A549 (cell line): Measurements from ENCODE around the gene GOSR2. TPM values are rescaled to one million over a fixed set of nuclear protein-coding genes. Genes with fewer than 3 reads are reported as not detected.
"Not testable (repeated sequence)": the region's sequence is repeated elsewhere in the genome, so short reads cannot be mapped to it uniquely, and the experiment has no call there.

Source experiments
- ATAC-seq, 2 experiments: fragments of 200-7000 bp in 1 of 2; fragments of >200 bp in 1 of 2; cut with Nextera tagmentation in 1 of 2; cut with Tn5 transposase in 1 of 2; 3 replicates each; pipeline versions ENCODE4 v1.8.0 to v1.9.1; 2018 to 2020; ENCODE audit warnings: mild to moderate bottlenecking in 1 of 2, moderate library complexity in 1 of 2
- CTCF ChIA-PET: fragments of 300-600 bp; sonication (Branson Sonifier 250); formaldehyde crosslinking; extraction: SDS; loops from one replicate; lab custom pipeline; 2021; ENCODE audit warnings: antibody characterized with exemption, inconsistent platforms; lab: Yijun Ruan, JAX
- POLR2A ChIA-PET: fragments of 350-600 bp; formaldehyde crosslinking; extraction: SDS; loops from one replicate; lab custom pipeline; 2021; ENCODE audit warnings: antibody characterized with exemption, inconsistent platforms; lab: Yijun Ruan, JAX
- DNase-seq, 2 experiments: peaks; one replicate each; pipeline versions ENCODE4 v3.0.0 to v3.0.0-alpha.2; 2011 to 2016; ENCODE audit warnings: low read depth in 1 of 2, low spot score in 1 of 2
- FAIRE-seq: peaks from 2 replicates; lab custom pipeline; 2011; peaks lifted over from hg19 to GRCh38; lab: Jason Lieb, UNC
- H3K27ac ChIP-seq, 2 experiments: fragments of >200 bp; sonication (Bioruptor Twin); formaldehyde crosslinking; 3 replicates each; pipeline ENCODE4 v1.5.1; 2016 to 2017
- H3K4me1 ChIP-seq: fragments of >200 bp; sonication (Bioruptor Twin); formaldehyde crosslinking; 3 replicates; pipeline ENCODE4 v1.6.1; 2016
- H3K4me2 ChIP-seq: fragments of >200 bp; sonication (Bioruptor Twin); formaldehyde crosslinking; 3 replicates; pipeline ENCODE4 v1.6.1; 2016
- H3K4me3 ChIP-seq: fragments of >200 bp; sonication (Bioruptor Twin); formaldehyde crosslinking; 3 replicates; pipeline ENCODE4 v1.5.1; 2016
- H3K9me3 ChIP-seq: fragments of >200 bp; sonication (Bioruptor Twin); formaldehyde crosslinking; 3 replicates; pipeline ENCODE4 v1.6.1; 2016
- ATOH8 ChIP-seq: fragments of 250-450 bp; sonication (Bioruptor Pico); IDR thresholded peaks from 2 replicates; pipeline ENCODE4 v1.5.0; 2020; ENCODE audit warnings: low read depth, mild to moderate bottlenecking, moderate library complexity
- CBX2 ChIP-seq: fragments of 200-600 bp; sonication (generic); IDR thresholded peaks from 2 replicates; pipeline ENCODE4 v1.6.1; 2016; ENCODE audit warnings: low read depth, mild to moderate bottlenecking, borderline replicate concordance
- CBX8 ChIP-seq: fragments of 200-600 bp; sonication (generic); IDR thresholded peaks from 2 replicates; pipeline ENCODE4 v1.6.1; 2016
- CHD2 ChIP-seq: fragments of 150-350 bp; IDR thresholded peaks from 2 replicates; pipeline ENCODE4 v1.6.1; 2014; ENCODE audit warnings: low read length; ENCODE audit not compliant: partially characterized antibody
- EHF ChIP-seq: fragments of 250-450 bp; sonication (Bioruptor Pico); IDR thresholded peaks from 2 replicates; pipeline ENCODE4 v1.5.0; 2020; ENCODE audit warnings: mild to moderate bottlenecking
- ELK1 ChIP-seq: fragments of 150-350 bp; IDR thresholded peaks from 2 replicates; pipeline ENCODE4 v1.6.1; 2014; ENCODE audit warnings: low read depth, mild to moderate bottlenecking, low read length
- ESRRA ChIP-seq: fragments of 150-350 bp; IDR thresholded peaks from 2 replicates; pipeline ENCODE4 v1.6.1; 2014; ENCODE audit warnings: mild to moderate bottlenecking, low read length, borderline replicate concordance
- FOSB ChIP-seq: fragments of 250-450 bp; sonication (Bioruptor Pico); IDR thresholded peaks from 2 replicates; pipeline ENCODE4 v1.5.0; 2020; ENCODE audit warnings: mild to moderate bottlenecking, moderate library complexity
- HMGXB4 ChIP-seq: fragments of 250-450 bp; sonication (Bioruptor Pico); IDR thresholded peaks from 2 replicates; pipeline ENCODE4 v1.5.0; 2021; ENCODE audit warnings: mild to moderate bottlenecking, moderate library complexity, borderline replicate concordance
- HOXA7 ChIP-seq: fragments of 250-450 bp; sonication (Bioruptor Pico); IDR thresholded peaks from 2 replicates; pipeline ENCODE4 v1.5.0; 2020; ENCODE audit warnings: mild to moderate bottlenecking, moderate library complexity
- JUN ChIP-seq, 2 experiments: fragments of >200 bp; sonication (Bioruptor Twin); formaldehyde crosslinking; IDR thresholded peaks; 2 replicates in 1 of 2; 3 replicates in 1 of 2; pipeline ENCODE4 v1.6.1; 2016 to 2017
- MAFK ChIP-seq: fragments of 450-650 bp; IDR thresholded peaks from 2 replicates; pipeline ENCODE4 v1.6.1; 2014; ENCODE audit not compliant: partially characterized antibody
- NPAS2 ChIP-seq: fragments of 250-450 bp; sonication (Bioruptor Pico); IDR thresholded peaks from 2 replicates; pipeline ENCODE4 v1.8.0; 2022; ENCODE audit warnings: mild to moderate bottlenecking, moderate library complexity, borderline replicate concordance
- NR3C1 ChIP-seq: fragments of >200 bp; sonication (Bioruptor Twin); formaldehyde crosslinking; IDR thresholded peaks from 3 replicates; pipeline ENCODE4 v1.6.1; 2017
- PBX3 ChIP-seq: IDR thresholded peaks from 2 replicates; pipeline ENCODE4 v1.6.1; 2012
- RAD21 ChIP-seq, 2 experiments: fragments of >200 bp in 1 of 2; sonication (Bioruptor Twin) in 1 of 2; formaldehyde crosslinking in 1 of 2; IDR thresholded peaks in 1 of 2; conservative IDR thresholded peaks in 1 of 2; 2 replicates in 1 of 2; 3 replicates in 1 of 2; pipeline ENCODE4 v1.6.1; 2012 to 2018; ENCODE audit warnings: inconsistent platforms in 1 of 2
- RCOR1 ChIP-seq: fragments of 150-350 bp; IDR thresholded peaks from 2 replicates; pipeline ENCODE4 v1.6.1; 2014; ENCODE audit warnings: antibody characterized with exemption, low read length, low read depth
- SREBF2 ChIP-seq: fragments of 450-650 bp; IDR thresholded peaks from 2 replicates; pipeline ENCODE4 v1.6.1; 2014; ENCODE audit warnings: mild to moderate bottlenecking, moderate library complexity
- USF2 ChIP-seq: fragments of 450-650 bp; IDR thresholded peaks from 2 replicates; pipeline ENCODE4 v1.6.1; 2014; ENCODE audit warnings: antibody characterized with exemption
- ZC3H11A ChIP-seq: fragments of 450-650 bp; IDR thresholded peaks from 2 replicates; pipeline ENCODE4 v1.6.1; 2014; ENCODE audit warnings: antibody characterized with exemption, mild to moderate bottlenecking
- ZSCAN20 ChIP-seq: fragments of 250-450 bp; sonication (Bioruptor Pico); IDR thresholded peaks from 2 replicates; pipeline ENCODE4 v1.8.0; 2022; ENCODE audit warnings: mild to moderate bottlenecking, moderate library complexity
- WGBS: methylation state at CpG from one replicate; pipeline ENCODE4 v1.1.6; 2017; ENCODE audit errors: missing lambda C conversion rate; 5-methylcytosine and 5-hydroxymethylcytosine counted together
- polyA plus RNA-seq, 4 experiments: library from polyadenylated mRNA; depleted of rRNA in 3 of 4; stranded (reverse); fragments of >200 nt; fragmentation: RNase III in 1 of 4; extraction: RNeasy Plus Mini Kit Qiagen cat#74134 plus additional on column Dnase treatment in 1 of 4; gene quantifications; 2 replicates in 3 of 4; 3 replicates in 1 of 4; pipeline ENCODE4 v1.2.3, GENCODE V29; 2011 to 2017

The GOSR2 gene
- polyA plus RNA-seq, 2 of the 4 experiments (the other 2 are of a cell fraction) = 36.9 to 68.3 TPM

GRCh38 chr17:46984341-46984740 lies 61.4 kb downstream of the GOSR2 start (continued):
- TF ChIP-seq ZC3H11A = no peak

GRCh38 chr17:46984892-46985291 lies 61.9 kb downstream of the GOSR2 start:
- DNase-seq = no peak
- H3K4me1 ChIP-seq = no peaks in the 10 kb centered on the region
- TF ChIP-seq HOXA7 (CRISPR knock-in tag) = no peak
- no peak for TF ChIP-seq RCOR1
- no peak for TF ChIP-seq JUN (IDR thresholded peaks at IDR 0.05)
- no peak for TF ChIP-seq NR3C1
- no peak for TF ChIP-seq CBX8
- TF ChIP-seq ESRRA = no peak
- no peak for TF ChIP-seq USF2
- no peak for TF ChIP-seq NPAS2 (CRISPR knock-in tag)
- TF ChIP-seq SREBF2 = no peak
- TF ChIP-seq ZC3H11A = no peak
- no peak for TF ChIP-seq ATOH8
- no peak for TF ChIP-seq PBX3
- no peak for TF ChIP-seq ZSCAN20
- no peak for TF ChIP-seq RAD21 (conservative IDR thresholded peaks at IDR 0.05 in 1 of 2, IDR thresholded peaks at IDR 0.05 in 1 of 2)
- TF ChIP-seq MAFK = no peak
- no peak for TF ChIP-seq EHF
- TF ChIP-seq FOSB = no peak
- no peak for TF ChIP-seq HMGXB4 (CRISPR knock-in tag)
- no peak for TF ChIP-seq CBX2
- TF ChIP-seq ELK1 = no peak
- TF ChIP-seq, all 56 proteins: peak for 0
- Histone ChIP-seq H3K27ac (no peak overlapping the region), H3K4me3 (no peak overlapping the region), H3K9me3 (no peaks in the 10 kb centered on the region), H3K4me2 (no peak overlapping the region)
- FAIRE-seq (no peak), ATAC-seq (no peak)
- CTCF ChIA-PET = interaction anchor here (0.9 to 3.0 kb wide), 5 partner anchors 10 to 331 kb away, joined by 3 to 14 read pairs (median 3); no protein-coding TSS in a partner anchor
- POLR2A ChIA-PET = no interaction called here
- WGBS = 16% methylated on average over 5 of the region's 5 CpGs

GRCh38 chr17:46986366-46986765 lies 63.4 kb downstream of the GOSR2 start:
- H3K9me3 ChIP-seq = no peaks in the 10 kb centered on the region
- H3K4me2 ChIP-seq = no peak overlapping the region
- 77% methylated on average over 7 of the region's 7 CpGs for WGBS
- TF ChIP-seq CBX2 (no peak), NR3C1 (no peak), CHD2 (no peak), FOSB (no peak), ATOH8 (no peak)
- TF ChIP-seq, all 56 proteins: peak for 0
- POLR2A ChIA-PET = no interaction called here
- Histone ChIP-seq H3K27ac (no peak overlapping the region), H3K4me1 (no peaks in the 10 kb centered on the region), H3K4me3 (no peak overlapping the region)
- CTCF ChIA-PET = interaction anchor here (0.9 to 3.4 kb wide), 2 partner anchors 14 to 45 kb away, joined by 3 to 12 read pairs; no protein-coding TSS in a partner anchor
- no peak for FAIRE-seq
- DNase-seq = no peak
- ATAC-seq = no peak

GRCh38 chr17:46987927-46988326 lies 65.0 kb downstream of the GOSR2 start:
- H3K4me1 ChIP-seq, H3K9me3 ChIP-seq, POLR2A ChIA-PET, H3K27ac ChIP-seq, H3K4me3 ChIP-seq, FAIRE-seq, DNase-seq, H3K4me2 ChIP-seq, ATAC-seq: not testable (repeated sequence)
- 45% methylated on average over 5 of the region's 5 CpGs for WGBS
- CTCF ChIA-PET = interaction anchor here (3.4 kb wide), 1 partner anchor 13 kb away, joined by 12 read pairs; no protein-coding TSS in a partner anchor
